HepG2 (cell line): Measurements from ENCODE around the gene SMURF1. TPM values are rescaled to one million over a fixed set of nuclear protein-coding genes. Genes with fewer than 3 reads are reported as not detected.

Experiments
- ATAC-seq: fragments of 200-7000 bp; cut with Tn5 transposase; 3 replicates; pipeline ENCODE4 v1.9.1; 2020; ENCODE audit warnings: mild to moderate bottlenecking, moderate library complexity
- BruUV-seq: library from RNA; stranded (reverse); fragments of 400-500 nt; replicated peaks from 2 replicates; lab custom pipeline; 2021; lab: Mats Ljungman, UMichigan
- CTCF ChIA-PET: fragments of 300-600 bp; formaldehyde crosslinking; extraction: SDS; loops from one replicate; lab custom pipeline; 2021; ENCODE audit warnings: low total read pairs, inconsistent platforms, low intra/inter-chr PET ratio; lab: Yijun Ruan, JAX
- POLR2A ChIA-PET: fragments of 350-600 bp; sonication (Branson Sonifier 250); formaldehyde crosslinking; loops from one replicate; lab custom pipeline; 2020; ENCODE audit warnings: antibody characterized with exemption, inconsistent platforms; lab: Yijun Ruan, JAX
- DNase-seq: peaks from one replicate; pipeline ENCODE4 v3.0.0-alpha.2; 2015; ENCODE audit warnings: low spot score
- FAIRE-seq: peaks from 3 replicates; lab custom pipeline; 2011; peaks lifted over from hg19 to GRCh38; lab: Jason Lieb, UNC
- H2AFZ ChIP-seq: one replicate; pipeline ENCODE4 v1.6.1; 2011; ENCODE audit warnings: low read length, inconsistent platforms
- H3K27ac ChIP-seq: fragments of 300-600 bp; 3 replicates; pipeline ENCODE4 v1.8.0; 2011; ENCODE audit warnings: mixed run types, mild to moderate bottlenecking, mixed read lengths, low read length, inconsistent platforms; ENCODE audit not compliant: insufficient read depth; ENCODE audit errors: extremely low read length
- H3K27me3 ChIP-seq, 2 experiments: fragments of 200-600 bp in 1 of 2; 2 replicates in 1 of 2; 3 replicates in 1 of 2; pipeline versions ENCODE4 v1.6.0 to v1.8.0; 2011; ENCODE audit warnings: low read length in 2 of 2, mild to moderate bottlenecking in 2 of 2, moderate library complexity in 2 of 2, inconsistent platforms in 1 of 2; ENCODE audit not compliant: insufficient read depth in 2 of 2, control insufficient read depth in 1 of 2
- H3K36me3 ChIP-seq, 2 experiments: fragments of 200-600 bp in 1 of 2; replicated peaks in 1 of 2; 2 replicates in 1 of 2; 3 replicates in 1 of 2; pipeline versions ENCODE4 v1.5.1 to v1.8.0; 2011; ENCODE audit warnings: low read length in 2 of 2, inconsistent platforms in 1 of 2; ENCODE audit not compliant: insufficient read depth in 2 of 2, control insufficient read depth in 1 of 2
- H3K4me1 ChIP-seq: 2 replicates; pipeline ENCODE4 v1.5.1; 2012; ENCODE audit warnings: low read length, inconsistent platforms; ENCODE audit not compliant: insufficient read depth
- H3K4me2 ChIP-seq: 2 replicates; pipeline ENCODE4 v1.6.0; 2011; ENCODE audit warnings: low read depth, low read length, inconsistent platforms
- H3K4me3 ChIP-seq, 3 experiments: fragments of 200-600 bp in 1 of 3; sonication (generic), shearing (Covaris generic) in 1 of 3; replicated peaks in 1 of 3; 2 replicates each; pipeline ENCODE4 v1.5.1; 2011 to 2016; ENCODE audit warnings: low read length in 3 of 3, inconsistent platforms in 2 of 3, low read depth in 2 of 3, mild to moderate bottlenecking in 2 of 3, control low read depth in 1 of 3, mixed read lengths in 1 of 3; ENCODE audit not compliant: insufficient read depth in 1 of 3
- H3K79me2 ChIP-seq: one replicate; pipeline ENCODE4 v1.6.1; 2011; ENCODE audit warnings: low read length, inconsistent platforms; ENCODE audit not compliant: insufficient read depth
- H3K9ac ChIP-seq: 2 replicates; pipeline ENCODE4 v1.6.0; 2011; ENCODE audit warnings: mild to moderate bottlenecking, low read depth, low read length, inconsistent platforms; ENCODE audit not compliant: insufficient read depth
- H3K9me3 ChIP-seq: 2 replicates; pipeline ENCODE4 v1.5.1; 2012; ENCODE audit warnings: mild to moderate bottlenecking, low read length
- H4K20me1 ChIP-seq: 2 replicates; pipeline ENCODE4 v1.6.0; 2011; ENCODE audit warnings: inconsistent platforms, mild to moderate bottlenecking, low read length, moderate library complexity; ENCODE audit not compliant: insufficient read depth
- ADNP ChIP-seq: sonication (generic); formaldehyde crosslinking; IDR thresholded peaks from 2 replicates; pipeline ENCODE4 v1.4.0; 2020; ENCODE audit warnings: missing genetic modification reagents
- CERS6 ChIP-seq: sonication (generic); formaldehyde crosslinking; IDR thresholded peaks from 2 replicates; pipeline ENCODE4 v1.5.0; 2020; ENCODE audit warnings: missing genetic modification reagents
- JUND ChIP-seq: sonication (generic); formaldehyde crosslinking; IDR thresholded peaks from 2 replicates; pipeline ENCODE4 v1.8.0; 2022; ENCODE audit warnings: mild to moderate bottlenecking, missing genetic modification reagents
- SP5 ChIP-seq: IDR thresholded peaks from 2 replicates; pipeline ENCODE4 v1.6.1; 2016; ENCODE audit warnings: low read depth, borderline replicate concordance
- ZFP90 ChIP-seq: sonication (generic); formaldehyde crosslinking; IDR thresholded peaks from 2 replicates; pipeline ENCODE4 v1.8.0; 2022; ENCODE audit warnings: missing genetic modification reagents, mild to moderate bottlenecking, inconsistent platforms, borderline replicate concordance
- ZNF235 ChIP-seq: sonication (generic); formaldehyde crosslinking; IDR thresholded peaks from 2 replicates; pipeline ENCODE4 v1.8.1; 2023; ENCODE audit warnings: mild to moderate bottlenecking, missing genetic modification reagents, borderline replicate concordance
- ZNF772 ChIP-seq: sonication (generic); formaldehyde crosslinking; IDR thresholded peaks from 2 replicates; pipeline ENCODE4 v1.5.0; 2020; ENCODE audit warnings: mild to moderate bottlenecking, missing genetic modification reagents
- WGBS: methylation state at CpG from one replicate; pipeline ENCODE4 v1.1.6; 2017; ENCODE audit warnings: low lambda C conversion rate; 5-methylcytosine and 5-hydroxymethylcytosine counted together
- in situ Hi-C: cut with HindIII; loops from 2 replicates; pipeline ENCODE4 v1.10.0; 2017; ENCODE audit warnings: low pct_unique_long_range_greater_than_20kb; ENCODE audit not compliant: extremely low pct_ligation_motif_present
- intact Hi-C: fragments of 100-400 bp; cut with micrococcal nuclease; formaldehyde crosslinking; loops from one replicate; pipeline ENCODE4 v1.10.0; 2022; ENCODE audit not compliant: unreplicated experiment
- polyA plus RNA-seq, 8 experiments: library from polyadenylated mRNA; depleted of rRNA in 3 of 8; stranded (reverse) in 7 of 8; unstranded in 1 of 8; fragments of >200 nt; fragmentation: Illumina TruSeq in 4 of 8; extraction: Trizol in 4 of 8; gene quantifications; 2 replicates each; pipeline versions ENCODE4 v1.2.1 to v1.2.3, GENCODE V29; 2011 to 2016; ENCODE audit warnings: low read depth in 4 of 8, missing spikeins in 1 of 8, mixed read lengths in 1 of 8; ENCODE audit not compliant: insufficient read depth in 1 of 8
- total RNA-seq, 5 experiments: library from RNA; depleted of rRNA; stranded (reverse); fragments of >200 nt; fragmentation: Illumina TruSeq; extraction: Trizol; gene quantifications; 2 replicates each; pipeline ENCODE4 v1.2.3, GENCODE V29; 2016; ENCODE audit warnings: low read depth in 1 of 5

Gene SMURF1
- total and polyA plus RNA-seq, 2 of the 13 experiments (the other 11 are each of a cell fraction or from before 2014, with no cell fraction given): 8.3 to 11.1 TPM

- intact Hi-C loops: no loop called here
- Histone ChIP-seq H3K36me3 (peaks cover 25 to 81% of the 10 kb centered on the region in 2 experiments), H4K20me1 (no peaks in the 10 kb centered on the region), H3K79me2 (no peaks in the 10 kb centered on the region), H3K4me3 (no peak overlapping the region), H3K27ac (no peak overlapping the region), H2AFZ (no peak overlapping the region)
- 78% methylated on average over 4 of the region's 4 CpGs for WGBS
- POLR2A ChIA-PET: no interaction called here
- no peak for FAIRE-seq
- CTCF ChIA-PET: no interaction called here
- TF ChIP-seq JUND (CRISPR knock-in tag): no peak
- TF ChIP-seq ZFP90 (CRISPR knock-in tag): no peak
- no peak for TF ChIP-seq ZNF235 (CRISPR knock-in tag)
- no peak for TF ChIP-seq SP5 (CRISPR knock-in tag)
- no peak for TF ChIP-seq ADNP (CRISPR knock-in tag)
- TF ChIP-seq CERS6 (CRISPR knock-in tag): no peak
- TF ChIP-seq, all 625 proteins: peak for 0
- Histone ChIP-seq H3K4me2 (no peak overlapping the region), H3K4me1 (no peaks in the 10 kb centered on the region), H3K9me3 (no peaks in the 10 kb centered on the region), H3K27me3 (no peaks in the 10 kb centered on the region), H3K9ac (no peak overlapping the region)
- DNase-seq: no peak
- no peak for ATAC-seq
- BruUV-seq: no TSS peak
- in situ Hi-C loops: no loop called here
Measured at GRCh38 chr7:98985406-98985805, 158.5 kb downstream of the SMURF1 start.

- in situ Hi-C loops: no loop called here
- no peaks in the 10 kb centered on the region for H3K9me3 ChIP-seq
- ATAC-seq (no peak), DNase-seq (no peak), FAIRE-seq (no peak)
- H3K9ac ChIP-seq: no peak overlapping the region
- no TSS peak for BruUV-seq
- no peak for TF ChIP-seq ZNF772 (CRISPR knock-in tag)
- no peaks in the 10 kb centered on the region for H4K20me1 ChIP-seq
- no peak overlapping the region for H3K4me3 ChIP-seq
- H3K27ac ChIP-seq: no peak overlapping the region
- H3K27me3 ChIP-seq: no peaks in the 10 kb centered on the region
- 95% methylated on average over 11 of the region's 11 CpGs for WGBS
- ChIA-PET CTCF (no interaction called here), POLR2A (no interaction called here)
- intact Hi-C loops: no loop called here
- no peak overlapping the region for H2AFZ ChIP-seq
- H3K4me1 ChIP-seq: no peaks in the 10 kb centered on the region
- no peak overlapping the region for H3K4me2 ChIP-seq
- peaks cover 25 to 78% of the 10 kb centered on the region in 2 experiments for H3K36me3 ChIP-seq
- H3K79me2 ChIP-seq: no peaks in the 10 kb centered on the region
Measured at GRCh38 chr7:98984126-98984525, 159.8 kb downstream of the SMURF1 start.
